Measurements from ENCODE around the gene PCDHA10.
"Not testable (repeated sequence)": the region's sequence is repeated elsewhere in the genome, so short reads cannot be mapped to it uniquely, and the experiment has no call there.

PCDHA10 gene

GRCh38 chr5:140840978-140841962, 14.4 kb upstream of the PCDHA10 start, which contains the start of gene PCDHA8:
Gene PCDHA8 (plus strand): TSS chr5:140841187. CDS start chr5:140841322, 135 bp downstream.
- no peak for DNase-seq (ENCODE audit: low spot score)

- DNase-seq (ENCODE audit: low spot score), result no peak
These were observed 12.6 kb upstream of the PCDHA10 start for GRCh38 chr5:140842798-140843733.

- DNase-seq (ENCODE audit: low spot score), result not testable (repeated sequence)
These were observed 7.3 kb upstream of the PCDHA10 start, which contains the start of gene PCDHA9 for GRCh38 chr5:140848139-140849102. Gene PCDHA9 (plus strand): TSS chr5:140848382. CDS start chr5:140848496, 114 bp downstream.

- not testable (repeated sequence) for DNase-seq (ENCODE audit: low spot score)
These were observed 5.7 kb upstream of the PCDHA10 start for GRCh38 chr5:140849831-140850634.

GRCh38 chr5:140857177-140857986, 1.7 kb downstream of the PCDHA10 start:
- no peak for DNase-seq (ENCODE audit: low spot score)

GRCh38 chr5:140857987-140858240, 2.2 kb downstream of the PCDHA10 start:
- DNase-seq (ENCODE audit: low spot score), result no peak

GRCh38 chr5:140862441-140863295, 7.0 kb downstream of the PCDHA10 start:
- no peak for DNase-seq (ENCODE audit: low spot score)

GRCh38 chr5:140868721-140869554, 13.2 kb downstream of the PCDHA10 start, which contains the start of gene PCDHA11:
Gene PCDHA11 (plus strand): TSS chr5:140868957. CDS start chr5:140869104, 147 bp downstream.
- DNase-seq (ENCODE audit: low spot score), result peak; percentile 10

- peak; percentile 14 for DNase-seq (ENCODE audit: low spot score)
These were observed 13.8 kb downstream of the PCDHA10 start for GRCh38 chr5:140869555-140869886.

- no peak for DNase-seq (ENCODE audit: low spot score)
These were observed 14.8 kb downstream of the PCDHA10 start for GRCh38 chr5:140870221-140871201.

- DNase-seq (ENCODE audit: low spot score), result no peak
These were observed 19.7 kb downstream of the PCDHA10 start, which contains the start of gene PCDHA12 for GRCh38 chr5:140875085-140876065. Gene PCDHA12 (plus strand): TSS chr5:140875308. CDS start chr5:140875473, 165 bp downstream.

- not testable (repeated sequence) for DNase-seq (ENCODE audit: low spot score)
These were observed 21.0 kb downstream of the PCDHA10 start for GRCh38 chr5:140876541-140877261.

GRCh38 chr5:140877262-140877581, 21.5 kb downstream of the PCDHA10 start:
- no peak for DNase-seq (ENCODE audit: low spot score)

GRCh38 chr5:140881889-140882590, 26.3 kb downstream of the PCDHA10 start, which contains the start of gene PCDHA13:
Gene PCDHA13 (plus strand): TSS chr5:140882124. CDS start chr5:140882269, 145 bp downstream.
- no peak for DNase-seq (ENCODE audit: low spot score)

Measured in AG08395 (cell line).